CD4-positive, alpha-beta T cell treated with Interleukin-1 beta for 1 hour (primary cell): Measurements from ENCODE around the gene TMPRSS6.
A peak's percentile ranks its signal among the peaks of the same experiment; 100 is the strongest.

Experiments
- DNase-seq, 2 donors: peaks; one replicate each; pipeline ENCODE4 v3.0.0-alpha.2; 2020 to 2022

The TMPRSS6 gene

GRCh38 chr22:37112084-37112728 is 2.7 kb upstream of the TMPRSS6 start:
- no peak for DNase-seq

- no peak for DNase-seq
These were observed 1.7 kb upstream of the TMPRSS6 start for GRCh38 chr22:37111156-37111717.

GRCh38 chr22:37107816-37108621 is 1.5 kb downstream of the TMPRSS6 start:
- no peak for DNase-seq

GRCh38 chr22:37105990-37106389 is 3.5 kb downstream of the TMPRSS6 start:
- DNase-seq = no peak

- DNase-seq = no peak
These were observed 4.4 kb downstream of the TMPRSS6 start for GRCh38 chr22:37105154-37105553.

GRCh38 chr22:37103656-37104452 is 5.7 kb downstream of the TMPRSS6 start:
- no peak for DNase-seq

- no peak for DNase-seq
These were observed 6.4 kb downstream of the TMPRSS6 start for GRCh38 chr22:37103151-37103550.

- no peak for DNase-seq
These were observed 8.0 kb downstream of the TMPRSS6 start for GRCh38 chr22:37101311-37102066.

- DNase-seq = no peak
These were observed 8.9 kb downstream of the TMPRSS6 start for GRCh38 chr22:37100589-37101127.

GRCh38 chr22:37098976-37099591 is 10.4 kb downstream of the TMPRSS6 start:
- peak in 1 of 2 donors; percentile 13 for DNase-seq

- no peak for DNase-seq
These were observed 12.2 kb downstream of the TMPRSS6 start for GRCh38 chr22:37097346-37097745.

- no peak for DNase-seq
These were observed 14.4 kb downstream of the TMPRSS6 start for GRCh38 chr22:37095113-37095512.

- DNase-seq = no peak
These were observed 15.3 kb downstream of the TMPRSS6 start for GRCh38 chr22:37094239-37094638.

GRCh38 chr22:37092997-37093396 is 16.5 kb downstream of the TMPRSS6 start:
- DNase-seq = no peak

- no peak for DNase-seq
These were observed 17.5 kb downstream of the TMPRSS6 start for GRCh38 chr22:37091994-37092393.

GRCh38 chr22:37090920-37091695 is 18.4 kb downstream of the TMPRSS6 start:
- no peak for DNase-seq

- no peak for DNase-seq
These were observed 20.1 kb downstream of the TMPRSS6 start for GRCh38 chr22:37089434-37089833.

GRCh38 chr22:37088750-37089408 is 20.6 kb downstream of the TMPRSS6 start:
- DNase-seq = no peak

- DNase-seq = no peak
These were observed 21.4 kb downstream of the TMPRSS6 start for GRCh38 chr22:37088108-37088605.

- no peak for DNase-seq
These were observed 23.3 kb downstream of the TMPRSS6 start for GRCh38 chr22:37086184-37086583.
